Measurements from ENCODE around the gene COL7A1.

Gene COL7A1

DNA sequence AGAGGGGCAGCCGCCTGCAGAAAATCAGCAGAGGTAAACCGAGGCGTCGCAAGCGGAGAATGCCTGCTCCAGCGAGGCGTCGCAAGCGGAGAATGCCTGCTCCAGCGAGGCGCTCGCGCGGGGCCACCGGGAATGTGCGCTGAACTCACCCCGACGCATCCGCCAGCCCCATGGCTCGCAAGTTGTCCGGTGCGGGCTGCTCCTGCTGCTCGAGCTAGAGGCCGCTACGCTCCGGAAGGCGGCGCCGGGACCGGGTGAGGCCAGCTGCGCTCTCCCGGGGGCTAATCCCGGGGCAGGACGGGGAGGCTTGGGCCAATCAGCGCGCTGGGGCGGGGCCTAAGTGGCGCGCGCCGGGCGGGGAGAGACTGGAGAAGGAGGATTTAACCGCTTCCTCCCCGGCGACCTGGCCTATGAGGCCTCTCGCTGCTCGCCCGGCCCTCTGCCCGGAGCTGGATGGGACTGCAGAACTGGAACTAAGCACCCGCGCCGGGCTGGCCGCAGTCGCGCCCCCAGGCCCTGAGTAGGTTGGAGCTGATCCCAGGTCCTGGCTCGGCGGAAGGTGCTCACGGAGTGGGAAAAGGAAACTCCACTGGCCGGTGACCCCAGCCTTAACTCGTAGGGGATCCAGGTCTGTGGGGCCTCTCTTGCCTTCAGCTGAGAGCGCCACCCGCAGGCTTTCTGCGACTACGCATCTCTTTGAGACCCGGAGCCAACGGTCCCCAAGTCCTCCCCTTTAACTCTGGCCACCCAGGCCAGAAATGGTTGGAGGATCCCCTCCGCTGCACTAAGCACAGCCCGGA, 40.3 kb upstream of the COL7A1 start, which contains the start of gene SLC26A6:
Gene SLC26A6, minus strand, starts transcription at position 240 of the 800 bp plus-strand sequence. Its CDS starts 68 bp downstream, at position 172.
- peak; percentile 94 for DNase-seq (ENCODE audit: low read depth)
- peak within 1 kb of the TSS; percentile 84 for H3K4me3 ChIP-seq (ENCODE audit: low read length)
- TF ChIP-seq CTCF (conservative IDR thresholded peaks at IDR 0.05; ENCODE audit: low read length): peak; percentile 63

GRCh38 chr3:48634661-48635221, 39.6 kb upstream of the COL7A1 start:
- DNase-seq (ENCODE audit: low read depth): peak; percentile 48
- peak overlapping the region; percentile 84 for H3K4me3 ChIP-seq (ENCODE audit: low read length)
- TF ChIP-seq CTCF (conservative IDR thresholded peaks at IDR 0.05; ENCODE audit: low read length): no peak; the same call in 1 of the 2 replicates

- DNase-seq (ENCODE audit: low read depth): no peak
- no peak for TF ChIP-seq CTCF (conservative IDR thresholded peaks at IDR 0.05; ENCODE audit: low read length)
- peak overlapping the region; percentile 84; the same call in 1 of the 2 replicates for H3K4me3 ChIP-seq (ENCODE audit: low read length)
These were observed 38.6 kb upstream of the COL7A1 start for GRCh38 chr3:48633743-48634142.

DNA sequence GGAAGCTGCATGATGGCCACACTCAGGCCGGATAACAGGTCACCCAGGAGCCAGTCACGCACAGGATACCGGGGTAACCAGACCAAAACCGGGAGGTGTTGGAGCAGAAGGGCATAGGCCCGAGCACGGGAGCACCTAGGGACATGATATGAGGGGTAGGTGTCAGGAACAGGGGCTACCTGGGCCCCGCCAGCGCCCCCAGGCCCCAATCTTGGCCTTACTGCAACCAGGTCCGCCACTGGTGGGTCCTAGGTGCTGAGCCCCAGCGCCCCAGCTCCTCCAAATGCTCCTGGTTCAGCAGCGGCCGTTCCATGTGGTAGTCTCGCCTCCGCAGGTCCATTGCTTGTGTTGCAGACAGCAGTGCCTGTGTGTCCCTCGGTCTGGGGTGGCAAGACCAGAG, 38.1 kb upstream of the COL7A1 start:
- TF ChIP-seq CTCF (conservative IDR thresholded peaks at IDR 0.05; ENCODE audit: low read length): no peak
- H3K4me3 ChIP-seq (ENCODE audit: low read length): no peak overlapping the region
- DNase-seq (ENCODE audit: low read depth): no peak

GRCh38 chr3:48631516-48632448, 36.7 kb upstream of the COL7A1 start:
- no peak for TF ChIP-seq CTCF (conservative IDR thresholded peaks at IDR 0.05; ENCODE audit: low read length)
- H3K4me3 ChIP-seq (ENCODE audit: low read length): no peak overlapping the region
- DNase-seq (ENCODE audit: low read depth): no peak

- no peak for TF ChIP-seq CTCF (conservative IDR thresholded peaks at IDR 0.05; ENCODE audit: low read length)
- no peak overlapping the region for H3K4me3 ChIP-seq (ENCODE audit: low read length)
- no peak for DNase-seq (ENCODE audit: low read depth)
These were observed 35.7 kb upstream of the COL7A1 start for GRCh38 chr3:48630833-48631232.
